HepG2 (cell line): ENCODE measurements around the gene JMY. TPM values are rescaled to one million over a fixed set of nuclear protein-coding genes. Genes with fewer than 3 reads are reported as not detected.

Experiments used
- ARID5B ChIP-seq: IDR thresholded peaks from 2 replicates; pipeline ENCODE4 v1.4.0; 2020; ENCODE audit warnings: mild to moderate bottlenecking, missing genetic modification reagents
- FOXM1 ChIP-seq: sonication (generic); formaldehyde crosslinking; IDR thresholded peaks from 2 replicates; pipeline ENCODE4 v1.5.0; 2020; ENCODE audit warnings: missing genetic modification reagents
- KAT8 ChIP-seq: IDR thresholded peaks from 2 replicates; pipeline ENCODE4 v1.6.1; 2016; ENCODE audit warnings: missing genetic modification reagents, missing compliant biosample characterization
- KDM3A ChIP-seq: IDR thresholded peaks from 2 replicates; pipeline ENCODE4 v1.6.1; 2018; ENCODE audit warnings: low read depth, missing compliant biosample characterization
- SAP130 ChIP-seq: IDR thresholded peaks from 2 replicates; pipeline ENCODE4 v1.6.1; 2016; ENCODE audit warnings: low read depth
- SUZ12 ChIP-seq: fragments of 150-350 bp; IDR thresholded peaks from 2 replicates; pipeline ENCODE4 v1.6.1; 2014; ENCODE audit warnings: low read depth, low read length
- ZBTB39 ChIP-seq: sonication (generic); formaldehyde crosslinking; IDR thresholded peaks from 2 replicates; pipeline ENCODE4 v1.5.0; 2020; ENCODE audit warnings: missing genetic modification reagents
- ZFP41 ChIP-seq: sonication (generic); formaldehyde crosslinking; IDR thresholded peaks from 2 replicates; pipeline ENCODE4 v1.4.0; 2020; ENCODE audit warnings: mild to moderate bottlenecking, missing genetic modification reagents, borderline replicate concordance
- ZNF331 ChIP-seq: sonication (generic); formaldehyde crosslinking; IDR thresholded peaks from 2 replicates; pipeline ENCODE4 v1.4.0; 2020; ENCODE audit warnings: missing genetic modification reagents
- ZNF33B ChIP-seq: sonication (generic); formaldehyde crosslinking; IDR thresholded peaks from 2 replicates; pipeline ENCODE4 v1.5.1; 2020; ENCODE audit warnings: mild to moderate bottlenecking, missing genetic modification reagents
- ZNF367 ChIP-seq: sonication (generic); formaldehyde crosslinking; IDR thresholded peaks from 2 replicates; pipeline ENCODE4 v1.4.0; 2020; ENCODE audit warnings: missing genetic modification reagents, borderline replicate concordance
- ZNF383 ChIP-seq: sonication (generic); formaldehyde crosslinking; IDR thresholded peaks from 2 replicates; pipeline ENCODE4 v1.4.0; 2020; ENCODE audit warnings: missing genetic modification reagents, mild to moderate bottlenecking, borderline replicate concordance
- ZNF496 ChIP-seq: sonication (generic); formaldehyde crosslinking; IDR thresholded peaks from 2 replicates; pipeline ENCODE4 v1.8.1; 2023; ENCODE audit warnings: mild to moderate bottlenecking, moderate library complexity, missing genetic modification reagents; ENCODE audit not compliant: insufficient replicate concordance
- ZNF501 ChIP-seq: sonication (generic); formaldehyde crosslinking; IDR thresholded peaks from 2 replicates; pipeline ENCODE4 v1.5.1; 2020; ENCODE audit warnings: mild to moderate bottlenecking, moderate library complexity, missing genetic modification reagents
- ZNF558 ChIP-seq: sonication (generic); formaldehyde crosslinking; IDR thresholded peaks from 2 replicates; pipeline ENCODE4 v1.9.0; 2022; ENCODE audit warnings: mild to moderate bottlenecking, missing genetic modification reagents, borderline replicate concordance
- ZNF615 ChIP-seq: sonication (generic); formaldehyde crosslinking; IDR thresholded peaks from 2 replicates; pipeline ENCODE4 v1.5.0; 2020; ENCODE audit warnings: mild to moderate bottlenecking, missing genetic modification reagents, borderline replicate concordance
- ZNF652 ChIP-seq: IDR thresholded peaks from 2 replicates; pipeline ENCODE4 v1.6.1; 2016; ENCODE audit warnings: low read depth, borderline replicate concordance
- ZNF776 ChIP-seq: sonication (generic); formaldehyde crosslinking; IDR thresholded peaks from 2 replicates; pipeline ENCODE4 v1.4.0; 2020; ENCODE audit warnings: mild to moderate bottlenecking, missing genetic modification reagents
- polyA plus RNA-seq, 8 experiments: library from polyadenylated mRNA; depleted of rRNA in 3 of 8; stranded (reverse) in 7 of 8; unstranded in 1 of 8; fragments of >200 nt; fragmentation: Illumina TruSeq in 4 of 8; extraction: Trizol in 4 of 8; gene quantifications; 2 replicates each; pipeline versions ENCODE4 v1.2.1 to v1.2.3, GENCODE V29; 2011 to 2016; ENCODE audit warnings: low read depth in 4 of 8, missing spikeins in 1 of 8, mixed read lengths in 1 of 8; ENCODE audit not compliant: insufficient read depth in 1 of 8
- total RNA-seq, 5 experiments: library from RNA; depleted of rRNA; stranded (reverse); fragments of >200 nt; fragmentation: Illumina TruSeq; extraction: Trizol; gene quantifications; 2 replicates each; pipeline ENCODE4 v1.2.3, GENCODE V29; 2016; ENCODE audit warnings: low read depth in 1 of 5
- TF ChIP-seq, protein P1 (sequence below): sonication (generic); formaldehyde crosslinking; IDR thresholded peaks from 2 replicates; pipeline ENCODE4 v1.4.0; 2020; ENCODE audit warnings: missing genetic modification reagents, borderline replicate concordance

JMY gene
- total and polyA plus RNA-seq, 2 of the 13 experiments (the other 11 are each of a cell fraction or from before 2014, with no cell fraction given), result 4.0 to 4.2 TPM

GRCh38 chr5:79236970-79237739 is 1.2 kb downstream of the JMY start (continued):
- TF ChIP-seq ZNF331 (CRISPR knock-in tag) (0 out of 2 replicates have a peak, but pooled peaks have one; percentile 32), ZNF496 (CRISPR knock-in tag) (no peak), ZNF776 (0 out of 2 replicates have a peak, but pooled peaks have one; percentile 29), ZNF367 (CRISPR knock-in tag) (no peak), SAP130 (CRISPR knock-in tag) (peak; percentile 83), ZBTB39 (0 out of 2 replicates have a peak, but pooled peaks have one; percentile 50), KAT8 (CRISPR knock-in tag) (0 out of 2 replicates have a peak, but pooled peaks have one; percentile 7), ZNF615 (CRISPR knock-in tag) (no peak), ZNF501 (CRISPR knock-in tag) (0 out of 2 replicates have a peak, but pooled peaks have one; percentile 15), ZNF383 (CRISPR knock-in tag) (no peak), ZNF33B (no peak), ARID5B (no peak), ZNF652 (CRISPR knock-in tag) (no peak), KDM3A (0 out of 2 replicates have a peak, but pooled peaks have one; percentile 25), FOXM1 (CRISPR knock-in tag) (no peak), ZFP41 (CRISPR knock-in tag) (no peak), SUZ12 (no peak), ZNF558 (CRISPR knock-in tag) (peak; percentile 84; the same call in 1 of the 2 replicates)
- TF ChIP-seq, protein P1, sequence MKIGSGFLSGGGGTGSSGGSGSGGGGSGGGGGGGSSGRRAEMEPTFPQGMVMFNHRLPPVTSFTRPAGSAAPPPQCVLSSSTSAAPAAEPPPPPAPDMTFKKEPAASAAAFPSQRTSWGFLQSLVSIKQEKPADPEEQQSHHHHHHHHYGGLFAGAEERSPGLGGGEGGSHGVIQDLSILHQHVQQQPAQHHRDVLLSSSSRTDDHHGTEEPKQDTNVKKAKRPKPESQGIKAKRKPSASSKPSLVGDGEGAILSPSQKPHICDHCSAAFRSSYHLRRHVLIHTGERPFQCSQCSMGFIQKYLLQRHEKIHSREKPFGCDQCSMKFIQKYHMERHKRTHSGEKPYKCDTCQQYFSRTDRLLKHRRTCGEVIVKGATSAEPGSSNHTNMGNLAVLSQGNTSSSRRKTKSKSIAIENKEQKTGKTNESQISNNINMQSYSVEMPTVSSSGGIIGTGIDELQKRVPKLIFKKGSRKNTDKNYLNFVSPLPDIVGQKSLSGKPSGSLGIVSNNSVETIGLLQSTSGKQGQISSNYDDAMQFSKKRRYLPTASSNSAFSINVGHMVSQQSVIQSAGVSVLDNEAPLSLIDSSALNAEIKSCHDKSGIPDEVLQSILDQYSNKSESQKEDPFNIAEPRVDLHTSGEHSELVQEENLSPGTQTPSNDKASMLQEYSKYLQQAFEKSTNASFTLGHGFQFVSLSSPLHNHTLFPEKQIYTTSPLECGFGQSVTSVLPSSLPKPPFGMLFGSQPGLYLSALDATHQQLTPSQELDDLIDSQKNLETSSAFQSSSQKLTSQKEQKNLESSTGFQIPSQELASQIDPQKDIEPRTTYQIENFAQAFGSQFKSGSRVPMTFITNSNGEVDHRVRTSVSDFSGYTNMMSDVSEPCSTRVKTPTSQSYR, result no peak
